ENCODE results near the gene FHL2. TPM values are rescaled to one million over a fixed set of nuclear protein-coding genes. Genes with fewer than 3 reads are reported as not detected.

FHL2 gene
- total and polyA plus RNA-seq, 9 of the 15 experiments (the other 6 are each of a cell fraction or from before 2014, with no cell fraction given), result 7.5 to 33.1 (median 23.9) TPM

DNA sequence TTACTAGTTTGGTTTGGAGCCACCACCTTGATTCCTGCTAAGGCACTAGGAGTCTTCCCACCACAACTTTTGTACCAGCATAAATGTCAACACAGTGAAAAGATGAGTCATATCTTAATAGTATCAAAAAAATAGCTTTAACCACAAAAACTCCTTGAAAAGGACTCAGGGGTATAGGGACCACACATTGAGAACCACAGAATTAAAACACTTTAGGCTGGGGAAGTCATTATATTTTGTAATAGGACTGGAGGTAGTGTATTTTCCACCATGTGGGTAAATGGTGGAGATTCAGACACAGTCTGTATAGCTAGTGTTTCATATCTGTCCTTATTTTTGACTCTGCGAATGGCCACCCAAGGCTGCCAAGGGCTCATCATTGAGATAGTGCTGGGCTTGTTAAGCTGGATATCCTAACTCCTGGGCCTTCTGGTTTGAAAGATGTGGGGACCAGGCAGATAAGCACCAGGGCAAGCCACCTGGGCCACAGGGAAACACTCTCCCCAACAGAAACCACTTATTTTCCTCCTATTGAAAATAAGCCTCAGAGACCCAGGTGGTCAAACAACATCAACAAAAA lies 19.1 kb upstream of the FHL2 start (continued):
- TF ChIP-seq SRSF1 (IDR thresholded peaks at IDR 0.05; ENCODE audit: low read depth, low read length), result no peak
- peak; percentile 21; the same call in 1 of the 2 replicates for TF ChIP-seq RNF2 (IDR thresholded peaks at IDR 0.05)
- TF ChIP-seq, protein P1, sequence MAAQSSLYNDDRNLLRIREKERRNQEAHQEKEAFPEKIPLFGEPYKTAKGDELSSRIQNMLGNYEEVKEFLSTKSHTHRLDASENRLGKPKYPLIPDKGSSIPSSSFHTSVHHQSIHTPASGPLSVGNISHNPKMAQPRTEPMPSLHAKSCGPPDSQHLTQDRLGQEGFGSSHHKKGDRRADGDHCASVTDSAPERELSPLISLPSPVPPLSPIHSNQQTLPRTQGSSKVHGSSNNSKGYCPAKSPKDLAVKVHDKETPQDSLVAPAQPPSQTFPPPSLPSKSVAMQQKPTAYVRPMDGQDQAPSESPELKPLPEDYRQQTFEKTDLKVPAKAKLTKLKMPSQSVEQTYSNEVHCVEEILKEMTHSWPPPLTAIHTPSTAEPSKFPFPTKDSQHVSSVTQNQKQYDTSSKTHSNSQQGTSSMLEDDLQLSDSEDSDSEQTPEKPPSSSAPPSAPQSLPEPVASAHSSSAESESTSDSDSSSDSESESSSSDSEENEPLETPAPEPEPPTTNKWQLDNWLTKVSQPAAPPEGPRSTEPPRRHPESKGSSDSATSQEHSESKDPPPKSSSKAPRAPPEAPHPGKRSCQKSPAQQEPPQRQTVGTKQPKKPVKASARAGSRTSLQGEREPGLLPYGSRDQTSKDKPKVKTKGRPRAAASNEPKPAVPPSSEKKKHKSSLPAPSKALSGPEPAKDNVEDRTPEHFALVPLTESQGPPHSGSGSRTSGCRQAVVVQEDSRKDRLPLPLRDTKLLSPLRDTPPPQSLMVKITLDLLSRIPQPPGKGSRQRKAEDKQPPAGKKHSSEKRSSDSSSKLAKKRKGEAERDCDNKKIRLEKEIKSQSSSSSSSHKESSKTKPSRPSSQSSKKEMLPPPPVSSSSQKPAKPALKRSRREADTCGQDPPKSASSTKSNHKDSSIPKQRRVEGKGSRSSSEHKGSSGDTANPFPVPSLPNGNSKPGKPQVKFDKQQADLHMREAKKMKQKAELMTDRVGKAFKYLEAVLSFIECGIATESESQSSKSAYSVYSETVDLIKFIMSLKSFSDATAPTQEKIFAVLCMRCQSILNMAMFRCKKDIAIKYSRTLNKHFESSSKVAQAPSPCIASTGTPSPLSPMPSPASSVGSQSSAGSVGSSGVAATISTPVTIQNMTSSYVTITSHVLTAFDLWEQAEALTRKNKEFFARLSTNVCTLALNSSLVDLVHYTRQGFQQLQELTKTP (IDR thresholded peaks at IDR 0.05; ENCODE audit: low read depth in 1 of 2, partially characterized antibody in 2 of 2), result no peak
- peak; percentile 91 to 94 for TF ChIP-seq TRIM24 (IDR thresholded peaks at IDR 0.05)
- TF ChIP-seq, protein P2, sequence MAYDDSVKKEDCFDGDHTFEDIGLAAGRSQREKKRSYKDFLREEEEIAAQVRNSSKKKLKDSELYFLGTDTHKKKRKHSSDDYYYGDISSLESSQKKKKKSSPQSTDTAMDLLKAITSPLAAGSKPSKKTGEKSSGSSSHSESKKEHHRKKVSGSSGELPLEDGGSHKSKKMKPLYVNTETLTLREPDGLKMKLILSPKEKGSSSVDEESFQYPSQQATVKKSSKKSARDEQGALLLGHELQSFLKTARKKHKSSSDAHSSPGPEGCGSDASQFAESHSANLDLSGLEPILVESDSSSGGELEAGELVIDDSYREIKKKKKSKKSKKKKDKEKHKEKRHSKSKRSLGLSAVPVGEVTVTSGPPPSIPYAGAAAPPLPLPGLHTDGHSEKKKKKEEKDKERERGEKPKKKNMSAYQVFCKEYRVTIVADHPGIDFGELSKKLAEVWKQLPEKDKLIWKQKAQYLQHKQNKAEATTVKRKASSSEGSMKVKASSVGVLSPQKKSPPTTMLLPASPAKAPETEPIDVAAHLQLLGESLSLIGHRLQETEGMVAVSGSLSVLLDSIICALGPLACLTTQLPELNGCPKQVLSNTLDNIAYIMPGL (CRISPR knock-in tag; IDR thresholded peaks at IDR 0.05), result no peak
- peak; percentile 37; the same call in 1 of the 2 replicates for TF ChIP-seq BCOR (IDR thresholded peaks at IDR 0.05)
- TF ChIP-seq PTTG1 (tag; IDR thresholded peaks at IDR 0.05; ENCODE audit: low read depth), result no peak
- TF ChIP-seq ELF4 (CRISPR knock-in tag; IDR thresholded peaks at IDR 0.05), result no peak
- TF ChIP-seq, protein P3, sequence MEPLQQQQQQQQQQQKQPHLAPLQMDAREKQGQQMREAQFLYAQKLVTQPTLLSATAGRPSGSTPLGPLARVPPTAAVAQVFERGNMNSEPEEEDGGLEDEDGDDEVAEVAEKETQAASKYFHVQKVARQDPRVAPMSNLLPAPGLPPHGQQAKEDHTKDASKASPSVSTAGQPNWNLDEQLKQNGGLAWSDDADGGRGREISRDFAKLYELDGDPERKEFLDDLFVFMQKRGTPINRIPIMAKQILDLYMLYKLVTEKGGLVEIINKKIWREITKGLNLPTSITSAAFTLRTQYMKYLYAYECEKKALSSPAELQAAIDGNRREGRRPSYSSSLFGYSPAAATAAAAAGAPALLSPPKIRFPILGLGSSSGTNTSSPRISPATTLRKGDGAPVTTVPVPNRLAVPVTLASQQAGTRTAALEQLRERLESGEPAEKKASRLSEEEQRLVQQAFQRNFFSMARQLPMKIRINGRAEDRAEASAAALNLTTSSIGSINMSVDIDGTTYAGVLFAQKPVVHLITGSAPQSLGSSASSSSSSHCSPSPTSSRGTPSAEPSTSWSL (CRISPR knock-in tag; IDR thresholded peaks at IDR 0.05; ENCODE audit: borderline replicate concordance), result no peak
- no peak for TF ChIP-seq CEBPB (tag; IDR thresholded peaks at IDR 0.05)
- TF ChIP-seq HDAC8 (tag; IDR thresholded peaks at IDR 0.05), result no peak
- no peak for TF ChIP-seq NR4A1 (CRISPR knock-in tag; IDR thresholded peaks at IDR 0.05)
- 0 out of 2 replicates have a peak, but pooled peaks have one; percentile 33 for TF ChIP-seq NR4A1 (tag; IDR thresholded peaks at IDR 0.05)
- TF ChIP-seq SOX6 (IDR thresholded peaks at IDR 0.05), result peak; percentile 44; the same call in 1 of the 2 replicates
- no peak for TF ChIP-seq SIX5 (IDR thresholded peaks at IDR 0.05; ENCODE audit: borderline replicate concordance in 1 of 2, insufficient read depth in 1 of 2, low read depth in 1 of 2, low read length in 2 of 2)
- TF ChIP-seq ZNF384 (IDR thresholded peaks at IDR 0.05; ENCODE audit: low read depth, low read length), result no peak
- TF ChIP-seq SMAD4 (CRISPR knock-in tag; conservative IDR thresholded peaks at IDR 0.05), result 0 out of 2 replicates have a peak, but pooled peaks have one; percentile 30
- no peak for TF ChIP-seq ETV1 (tag; conservative IDR thresholded peaks at IDR 0.05; ENCODE audit: low read depth)
- 0 out of 2 replicates have a peak, but pooled peaks have one; percentile 47 for TF ChIP-seq MECOM (CRISPR knock-in tag; IDR thresholded peaks at IDR 0.05)
- no peak for TF ChIP-seq FIP1L1 (IDR thresholded peaks at IDR 0.05; ENCODE audit: low read depth, low read length, poor library complexity, severe bottlenecking)
- peak; percentile 61 for TF ChIP-seq MTA2 (IDR thresholded peaks at IDR 0.05; ENCODE audit: low read depth)
- peak; percentile 75 for TF ChIP-seq STAT5A (IDR thresholded peaks at IDR 0.05; ENCODE audit: borderline replicate concordance, low read length)
- TF ChIP-seq CBFA2T3 (IDR thresholded peaks at IDR 0.05), result peak; percentile 96
